IMR-90 (cell line): ENCODE measurements around the gene C1orf167. TPM values are rescaled to one million over a fixed set of nuclear protein-coding genes. Genes with fewer than 3 reads are reported as not detected.

Experiments
- ATAC-seq: fragments of 200-7000 bp; cut with Tn5 transposase; 2 replicates; pipeline ENCODE4 v1.9.1; 2020; ENCODE audit warnings: low read depth, mild to moderate bottlenecking, moderate library complexity
- BruUV-seq: library from RNA; stranded (reverse); fragments of 400-500 nt; replicated peaks from 2 replicates; lab custom pipeline; 2021; lab: Mats Ljungman, UMichigan
- CTCF ChIA-PET: fragments of 300-600 bp; formaldehyde crosslinking; extraction: SDS; loops from one replicate; lab custom pipeline; 2021; ENCODE audit warnings: antibody characterized with exemption; lab: Yijun Ruan, JAX
- POLR2A ChIA-PET: fragments of 300-600 bp; sonication (Branson Sonifier 250); formaldehyde crosslinking; loops from one replicate; lab custom pipeline; 2022; ENCODE audit warnings: antibody characterized with exemption; ENCODE audit not compliant: unreplicated experiment; lab: Charles Lee
- DNase-seq: peaks from one replicate; pipeline ENCODE4 v3.0.0; 2013
- H2AFZ ChIP-seq: replicated peaks from 2 replicates; pipeline ENCODE3; 2013; ENCODE audit warnings: low read length, mild to moderate bottlenecking; ENCODE audit not compliant: poor library complexity
- H2AK5ac ChIP-seq: 2 replicates; pipeline ENCODE4 v1.6.1; 2013; ENCODE audit warnings: low read depth, low read length, inconsistent platforms
- H2AK9ac ChIP-seq: replicated peaks from 2 replicates; pipeline ENCODE3; 2013; ENCODE audit warnings: mild to moderate bottlenecking, low read depth, low read length, moderate library complexity; ENCODE audit not compliant: poor library complexity
- H2BK120ac ChIP-seq: 2 replicates; pipeline ENCODE4 v1.6.1; 2013; ENCODE audit warnings: low read depth, low read length, inconsistent platforms
- H2BK15ac ChIP-seq: 3 replicates; pipeline ENCODE4 v1.6.1; 2013; ENCODE audit warnings: low read depth, low read length, inconsistent platforms
- H2BK20ac ChIP-seq: 2 replicates; pipeline ENCODE4 v1.6.1; 2013; ENCODE audit warnings: low read depth, mild to moderate bottlenecking, inconsistent platforms, low read length, moderate library complexity
- H2BK5ac ChIP-seq: 2 replicates; pipeline ENCODE4 v1.6.1; 2013; ENCODE audit warnings: mild to moderate bottlenecking, low read depth, low read length, inconsistent platforms; ENCODE audit not compliant: poor library complexity, severe bottlenecking
- H3K14ac ChIP-seq: replicated peaks from 2 replicates; pipeline ENCODE4 v1.6.1; 2013; ENCODE audit warnings: low read depth, low read length, inconsistent platforms
- H3K18ac ChIP-seq: 2 replicates; pipeline ENCODE4 v1.6.1; 2013; ENCODE audit warnings: low read depth, low read length, control low read depth
- H3K23ac ChIP-seq: 2 replicates; pipeline ENCODE4 v1.6.1; 2013; ENCODE audit warnings: low read depth, low read length, inconsistent platforms
- H3K27ac ChIP-seq: 2 replicates; pipeline ENCODE4 v1.5.1; 2013; ENCODE audit warnings: mild to moderate bottlenecking, control low read depth, low read length; ENCODE audit not compliant: insufficient read depth
- H3K27me3 ChIP-seq: 2 replicates; pipeline ENCODE4 v1.6.1; 2013; ENCODE audit warnings: low read length; ENCODE audit not compliant: control insufficient read depth, insufficient read depth
- H3K36me3 ChIP-seq: 2 replicates; pipeline ENCODE4 v1.6.1; 2013; ENCODE audit warnings: low read length, mixed read lengths; ENCODE audit not compliant: control insufficient read depth, insufficient read depth
- H3K4ac ChIP-seq: 2 replicates; pipeline ENCODE4 v1.6.1; 2013; ENCODE audit warnings: low read depth, low read length, inconsistent platforms
- H3K4me1 ChIP-seq: 2 replicates; pipeline ENCODE4 v1.6.1; 2013; ENCODE audit warnings: low read length, mixed read lengths; ENCODE audit not compliant: control insufficient read depth, insufficient read depth
- H3K4me2 ChIP-seq: 2 replicates; pipeline ENCODE4 v1.6.1; 2013; ENCODE audit warnings: low read depth, mild to moderate bottlenecking, control low read depth, low read length, moderate library complexity
- H3K4me3 ChIP-seq: 2 replicates; pipeline ENCODE4 v1.5.1; 2013; ENCODE audit warnings: low read depth, mild to moderate bottlenecking, control low read depth, low read length, moderate library complexity; ENCODE audit not compliant: insufficient read depth
- H3K56ac ChIP-seq: 2 replicates; pipeline ENCODE4 v1.6.1; 2013; ENCODE audit warnings: low read length, inconsistent platforms; ENCODE audit not compliant: insufficient read depth; ENCODE audit errors: extremely low read depth
- H3K79me1 ChIP-seq, 2 experiments: 2 replicates each; pipeline ENCODE4 v1.6.1; 2013; ENCODE audit warnings: low read length in 2 of 2, inconsistent platforms in 1 of 2, low read depth in 1 of 2
- H3K9ac ChIP-seq: 2 replicates; pipeline ENCODE4 v1.6.1; 2013; ENCODE audit warnings: low read depth, low read length, control low read depth
- H3K9me1 ChIP-seq: 2 replicates; pipeline ENCODE4 v1.6.1; 2013; ENCODE audit warnings: low read length, inconsistent platforms; ENCODE audit not compliant: insufficient read depth
- H3K9me3 ChIP-seq: 2 replicates; pipeline ENCODE4 v1.6.1; 2013; ENCODE audit warnings: low read length; ENCODE audit not compliant: control insufficient read depth, insufficient read depth
- H4K20me1 ChIP-seq: 2 replicates; pipeline ENCODE4 v1.6.1; 2013; ENCODE audit warnings: low read length, inconsistent platforms; ENCODE audit not compliant: insufficient read depth
- H4K5ac ChIP-seq: 2 replicates; pipeline ENCODE4 v1.6.1; 2013; ENCODE audit warnings: mild to moderate bottlenecking, low read depth, low read length, control low read depth
- H4K8ac ChIP-seq, 2 experiments: 2 replicates each; pipeline ENCODE4 v1.6.1; 2013; ENCODE audit warnings: low read depth in 2 of 2, low read length in 2 of 2, control low read depth in 1 of 2, inconsistent platforms in 1 of 2
- H4K91ac ChIP-seq: 2 replicates; pipeline ENCODE4 v1.6.1; 2013; ENCODE audit warnings: low read depth, low read length, inconsistent platforms; ENCODE audit not compliant: insufficient read depth
- CHD1 ChIP-seq: IDR thresholded peaks from 2 replicates; pipeline ENCODE4 v1.6.1; 2012; ENCODE audit warnings: low read depth, low read length, improper control_type of control experiment
- MAZ ChIP-seq: IDR thresholded peaks from 2 replicates; pipeline ENCODE4 v1.6.1; 2012; ENCODE audit warnings: low read depth, mild to moderate bottlenecking, low read length, improper control_type of control experiment, moderate library complexity, borderline replicate concordance
- NFE2L2 ChIP-seq: fragments of 150-350 bp; IDR thresholded peaks from 2 replicates; pipeline ENCODE4 v1.6.1; 2016; ENCODE audit warnings: low read depth, mild to moderate bottlenecking, low read length
- POLR2A ChIP-seq: IDR thresholded peaks from 2 replicates; pipeline ENCODE4 v1.6.1; 2012; ENCODE audit warnings: mild to moderate bottlenecking, low read depth, low read length
- SMC3 ChIP-seq: fragments of 150-350 bp; IDR thresholded peaks from 2 replicates; pipeline ENCODE4 v1.6.1; 2016; ENCODE audit warnings: low read depth, mild to moderate bottlenecking, antibody characterized with exemption, low read length, moderate library complexity
- WGBS, 2 experiments: methylation state at CpG; one replicate each; pipeline versions ENCODE4 v1.1.5 to v1.1.7; 2013; ENCODE audit warnings: missing lambda C conversion rate in 2 of 2; ENCODE audit not compliant: insufficient read length in 1 of 2; ENCODE audit errors: extremely low coverage in 2 of 2; 5-methylcytosine and 5-hydroxymethylcytosine counted together
- dilution Hi-C: fragments of 300-500 bp; cut with HindIII; formaldehyde crosslinking; loops from one replicate; pipeline ENCODE4 v1.14.3; 2018; ENCODE audit warnings: low sequenced_read_pairs; ENCODE audit not compliant: unreplicated experiment
- in situ Hi-C: fragments of 300-500 bp; cut with MboI; formaldehyde crosslinking; loops from 3 replicates; pipeline ENCODE4 v1.14.3; 2019; ENCODE audit warnings: low sequenced_read_pairs, inconsistent platforms, mixed read lengths
- intact Hi-C: fragments of 100-400 bp; cut with micrococcal nuclease; formaldehyde crosslinking; loops from 2 replicates; pipeline ENCODE4 v1.10.0; 2022
- polyA plus RNA-seq, 3 experiments: library from polyadenylated mRNA; depleted of rRNA; stranded (reverse); fragments of >200 nt; gene quantifications; 2 replicates each; pipeline ENCODE4 v1.2.3, GENCODE V29; 2012; ENCODE audit warnings: low replicate concordance in 1 of 3
- total RNA-seq: library from RNA; depleted of rRNA; stranded (reverse); fragments of >200 nt; gene quantifications from 2 replicates; pipeline ENCODE4 v1.2.3, GENCODE V29; 2012
- TF ChIP-seq, protein P1 (sequence below): fragments of 150-350 bp; IDR thresholded peaks from 2 replicates; pipeline ENCODE4 v1.6.1; 2017; ENCODE audit warnings: mild to moderate bottlenecking, antibody characterized with exemption, low read length, low read depth
- TF ChIP-seq, protein P2 (sequence below): fragments of 150-350 bp; IDR thresholded peaks from 2 replicates; pipeline ENCODE4 v1.6.1; 2016; ENCODE audit warnings: low read depth, mild to moderate bottlenecking, low read length, moderate library complexity, borderline replicate concordance

C1orf167 gene
- total and polyA plus RNA-seq, 2 of the 4 experiments (the other 2 are of a cell fraction): under 0.01 to 0.15 TPM

DNA sequence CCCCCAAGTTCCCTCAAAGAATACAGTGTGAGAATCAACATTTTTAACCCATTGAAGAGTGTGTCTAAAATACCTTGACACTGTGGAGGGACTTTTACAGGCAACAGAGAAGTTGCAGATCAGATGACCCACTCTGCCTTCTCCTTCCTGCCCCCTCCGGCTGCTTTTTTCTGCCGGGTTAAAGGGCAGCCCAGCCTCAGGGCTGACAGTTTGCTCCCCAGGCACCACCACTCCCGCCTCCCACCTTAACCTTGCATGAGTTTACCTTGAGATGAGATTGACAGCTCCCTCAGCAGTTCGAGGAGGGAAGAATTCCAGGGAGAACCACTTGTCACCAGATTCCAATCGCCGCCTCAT, 40.6 kb downstream of the C1orf167 start:
- Histone ChIP-seq H2BK5ac (peak overlapping the region; percentile 76), H3K27ac (peak overlapping the region; percentile 63), H3K27me3 (no peaks in the 10 kb centered on the region), H3K9ac (peak overlapping the region; percentile 60), H3K56ac (0 out of 2 replicates have a peak overlapping the region, but pooled peaks have one; percentile 34), H3K9me1 (peaks cover 3% of the 10 kb centered on the region; the same call in 1 of the 2 replicates), H3K4me1 (peaks cover 13% of the 10 kb centered on the region), H3K23ac (peak overlapping the region; percentile 73), H4K5ac (peak overlapping the region; percentile 87), H3K4me2 (peak overlapping the region; percentile 89), H2BK20ac (no peak overlapping the region), H2BK120ac (peak overlapping the region; percentile 15; the same call in 1 of the 2 replicates), H2AK9ac (peak overlapping the region; percentile 95), H3K36me3 (peaks cover 17% of the 10 kb centered on the region), H2AFZ (peak overlapping the region; percentile 92), H3K9me3 (no peaks in the 10 kb centered on the region), H4K91ac (peak overlapping the region; percentile 70; the same call in 1 of the 2 replicates), H3K14ac (peak overlapping the region; percentile 55), H4K20me1 (no peaks in the 10 kb centered on the region; the same call in 1 of the 2 replicates), H3K4ac (peak overlapping the region; percentile 84), H4K8ac (peak overlapping the region; percentile 19 to 81; a peak in 3 of 4 replicates), H2BK15ac (no peak overlapping the region), H2AK5ac (peak overlapping the region; percentile 96; the same call in 1 of the 2 replicates), H3K18ac (peak overlapping the region; percentile 74), H3K4me3 (peak overlapping the region; percentile 53), H3K79me1 (peaks cover 9 to 54% of the 10 kb centered on the region in 2 experiments; a peak in 3 of 4 replicates)
- BruUV-seq: no TSS peak
- TF ChIP-seq NFE2L2 (no peak), CHD1 (no peak), MAZ (peak; percentile 68; the same call in 1 of the 2 replicates), POLR2A (no peak), SMC3 (no peak)
- TF ChIP-seq, protein P1, sequence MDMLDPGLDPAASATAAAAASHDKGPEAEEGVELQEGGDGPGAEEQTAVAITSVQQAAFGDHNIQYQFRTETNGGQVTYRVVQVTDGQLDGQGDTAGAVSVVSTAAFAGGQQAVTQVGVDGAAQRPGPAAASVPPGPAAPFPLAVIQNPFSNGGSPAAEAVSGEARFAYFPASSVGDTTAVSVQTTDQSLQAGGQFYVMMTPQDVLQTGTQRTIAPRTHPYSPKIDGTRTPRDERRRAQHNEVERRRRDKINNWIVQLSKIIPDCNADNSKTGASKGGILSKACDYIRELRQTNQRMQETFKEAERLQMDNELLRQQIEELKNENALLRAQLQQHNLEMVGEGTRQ: peak; percentile 35; the same call in 1 of the 2 replicates
- TF ChIP-seq, protein P2, sequence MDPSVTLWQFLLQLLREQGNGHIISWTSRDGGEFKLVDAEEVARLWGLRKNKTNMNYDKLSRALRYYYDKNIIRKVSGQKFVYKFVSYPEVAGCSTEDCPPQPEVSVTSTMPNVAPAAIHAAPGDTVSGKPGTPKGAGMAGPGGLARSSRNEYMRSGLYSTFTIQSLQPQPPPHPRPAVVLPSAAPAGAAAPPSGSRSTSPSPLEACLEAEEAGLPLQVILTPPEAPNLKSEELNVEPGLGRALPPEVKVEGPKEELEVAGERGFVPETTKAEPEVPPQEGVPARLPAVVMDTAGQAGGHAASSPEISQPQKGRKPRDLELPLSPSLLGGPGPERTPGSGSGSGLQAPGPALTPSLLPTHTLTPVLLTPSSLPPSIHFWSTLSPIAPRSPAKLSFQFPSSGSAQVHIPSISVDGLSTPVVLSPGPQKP: no peak
- POLR2A ChIA-PET: no interaction called here
- in situ Hi-C loops (no loop called here), dilution Hi-C loops (no loop called here), intact Hi-C loops (loop anchor here (2.0 to 5.0 kb wide), 2 partner anchors 66 to 120 kb away; partner anchors contain the start of genes AGTRAP and MAD2L2)
- CTCF ChIA-PET: interaction anchor here (1.0 kb wide), 1 partner anchor 15 kb away, joined by 3 read pairs; no protein-coding TSS in a partner anchor
- no peak for ATAC-seq
- DNase-seq: peak; percentile 7
- WGBS, 2 experiments: 40% methylated on average over 1 of the region's 6 CpGs; no CpG with 5 or more reads in 1 of the 2 experiments
